Naive B cell (primary cell): ENCODE measurements around the gene CAMTA1. TPM values are rescaled to one million over a fixed set of nuclear protein-coding genes. Genes with fewer than 3 reads are reported as not detected.

Source experiments
- ATAC-seq, 2 donors: fragments of 150-1000 bp; cut with Tn5 transposase; 2 replicates each; pipeline ENCODE4 v1.10.0; 2021; ENCODE audit warnings: low read depth in 2 of 2, mild to moderate bottlenecking in 2 of 2, moderate library complexity in 2 of 2
- DNase-seq: peaks from one replicate; pipeline ENCODE4 v3.0.0; 2022
- H3K27ac Mint-ChIP-seq, 6 donors: one replicate each; pipeline ENCODE4 v1.8.0; 2020 to 2022; ENCODE audit warnings: mild to moderate bottlenecking in 6 of 6, mixed read lengths in 6 of 6, moderate library complexity in 5 of 6, inconsistent platforms in 2 of 6
- H3K27me3 Mint-ChIP-seq, 3 donors: one replicate each; pipeline ENCODE4 v1.8.0; 2021 to 2022; ENCODE audit warnings: mixed read lengths in 3 of 3, mild to moderate bottlenecking in 1 of 3
- H3K36me3 Mint-ChIP-seq, 2 donors: one replicate each; pipeline ENCODE4 v1.8.0; 2020 to 2022; ENCODE audit warnings: mixed read lengths in 2 of 2, inconsistent platforms in 1 of 2, mild to moderate bottlenecking in 1 of 2
- H3K4me1 Mint-ChIP-seq, 3 donors: one replicate each; pipeline ENCODE4 v1.8.0; 2020 to 2022; ENCODE audit warnings: mixed read lengths in 3 of 3, inconsistent platforms in 1 of 3, mild to moderate bottlenecking in 1 of 3, moderate library complexity in 1 of 3
- H3K4me3 Mint-ChIP-seq, 8 donors: one replicate each; pipeline ENCODE4 v1.8.0; 2020 to 2022; ENCODE audit warnings: mild to moderate bottlenecking in 8 of 8, mixed read lengths in 8 of 8, moderate library complexity in 8 of 8, inconsistent platforms in 2 of 8
- H3K9me3 Mint-ChIP-seq, 7 donors: one replicate each; pipeline ENCODE4 v1.8.0; 2020 to 2022; ENCODE audit warnings: mixed read lengths in 7 of 7, mild to moderate bottlenecking in 5 of 7, inconsistent platforms in 2 of 7, moderate library complexity in 1 of 7
- polyA plus RNA-seq, 6 donors: library from polyadenylated mRNA; unstranded; fragments of 300-500 nt; fragmentation: Illumina TruSeq; gene quantifications; one replicate each; pipeline ENCODE4 v1.2.3, GENCODE V29; 2021; ENCODE audit warnings: low read depth in 6 of 6

Gene CAMTA1
- polyA plus RNA-seq, 6 donors from 2014 or later: 75.4 to 140 (median 88.8) TPM

DNA sequence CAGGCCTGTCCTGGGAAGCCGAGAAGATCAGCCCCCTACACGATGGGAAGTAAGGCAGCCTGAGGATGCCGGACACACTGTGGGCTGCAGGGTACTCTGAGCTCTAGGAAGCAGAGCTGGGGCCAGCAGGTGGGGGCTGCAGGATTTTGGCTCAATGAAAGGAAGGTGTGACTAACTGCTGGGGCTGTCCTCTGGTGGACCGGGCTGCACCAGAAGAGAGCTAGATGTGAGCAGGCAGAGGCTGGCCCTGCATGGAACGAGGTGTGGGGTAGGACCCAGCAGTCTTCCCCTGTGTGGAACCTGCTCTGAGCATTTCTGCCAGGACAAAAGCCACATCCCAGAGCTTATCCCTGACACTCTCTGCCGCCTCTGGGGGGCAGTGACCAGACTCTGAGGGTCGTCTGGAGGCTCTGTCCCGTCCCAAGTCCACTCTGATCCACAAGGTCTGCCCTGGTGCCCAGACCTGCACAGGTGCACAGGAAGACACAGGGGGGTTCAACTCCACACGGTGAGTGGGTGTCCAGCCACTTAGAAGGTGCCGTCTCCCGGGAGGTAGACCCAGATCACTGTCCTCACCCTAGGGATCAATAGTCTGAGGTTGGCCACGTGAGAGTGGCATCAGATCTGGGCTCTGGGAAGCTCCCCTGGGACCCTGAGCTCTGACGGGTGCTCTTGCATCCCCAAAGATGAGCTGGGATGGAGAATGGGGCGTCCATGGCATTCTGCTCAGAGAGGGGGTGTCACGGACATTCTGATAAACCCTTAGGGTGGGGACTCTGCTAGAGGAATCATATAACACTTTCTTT lies 798.2 kb downstream of the CAMTA1 start:
- no peak overlapping the region for H3K4me3 Mint-ChIP-seq
- no peak for DNase-seq
- H3K36me3 Mint-ChIP-seq: no peaks in the 10 kb centered on the region
- H3K27ac Mint-ChIP-seq: no peak overlapping the region
- H3K4me1 Mint-ChIP-seq: no peaks in the 10 kb centered on the region
- H3K27me3 Mint-ChIP-seq: peaks cover 3 to 7% (median 6%) of the 10 kb centered on the region in 3 donors
- H3K9me3 Mint-ChIP-seq: no peaks in the 10 kb centered on the region
- ATAC-seq: no peak

DNA sequence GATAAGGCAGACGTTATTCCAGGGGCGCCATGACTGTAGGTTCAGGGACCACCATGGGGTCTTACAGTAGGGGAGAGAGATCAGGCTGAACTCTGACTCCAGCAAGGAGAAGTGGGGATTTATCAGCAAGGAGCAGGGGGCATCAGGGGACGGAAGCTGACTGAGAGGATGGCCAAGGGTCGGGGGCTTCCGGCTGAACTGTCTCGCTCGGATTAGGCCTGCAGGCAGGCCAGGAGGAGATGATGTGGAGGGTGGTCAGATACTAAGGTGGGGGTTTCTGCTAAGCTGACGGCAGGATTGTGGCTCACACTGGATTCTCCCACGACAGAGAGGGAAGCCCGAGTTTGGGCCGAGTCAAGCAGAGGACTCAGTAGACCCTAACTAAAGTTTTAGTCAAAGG lies 798.9 kb downstream of the CAMTA1 start:
- H3K27ac Mint-ChIP-seq: no peak overlapping the region
- peaks cover 3 to 7% (median 6%) of the 10 kb centered on the region in 3 donors for H3K27me3 Mint-ChIP-seq
- H3K4me1 Mint-ChIP-seq: no peaks in the 10 kb centered on the region
- H3K4me3 Mint-ChIP-seq: no peak overlapping the region
- no peaks in the 10 kb centered on the region for H3K9me3 Mint-ChIP-seq
- DNase-seq: no peak
- no peaks in the 10 kb centered on the region for H3K36me3 Mint-ChIP-seq
- ATAC-seq: no peak

DNA sequence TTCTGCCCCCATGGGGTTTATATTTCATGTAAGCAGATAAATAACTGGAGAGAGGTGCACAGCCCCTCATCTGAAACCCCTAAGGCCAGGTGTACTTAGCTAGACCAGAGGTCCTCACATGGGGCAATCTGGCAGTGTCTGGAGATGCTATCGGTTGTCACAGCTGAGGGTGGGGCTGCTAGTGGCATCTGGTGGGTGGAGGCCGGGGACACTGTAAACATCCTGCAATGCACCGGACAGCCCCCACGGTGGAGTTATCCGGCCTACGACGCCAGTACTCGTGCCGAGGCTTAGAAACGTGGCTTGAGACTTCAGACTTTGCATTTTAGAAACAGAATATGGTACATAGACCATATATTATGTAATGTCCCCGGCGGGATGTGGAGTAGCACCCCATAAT lies 799.4 kb downstream of the CAMTA1 start:
- Mint-ChIP-seq H3K4me1 (no peaks in the 10 kb centered on the region), H3K4me3 (no peak overlapping the region), H3K27me3 (peaks cover 3 to 7% (median 6%) of the 10 kb centered on the region in 3 donors), H3K27ac (peak overlapping the region in 1 of 6 donors; percentile 28), H3K9me3 (no peaks in the 10 kb centered on the region), H3K36me3 (no peaks in the 10 kb centered on the region)
- ATAC-seq: no peak
- no peak for DNase-seq

DNA sequence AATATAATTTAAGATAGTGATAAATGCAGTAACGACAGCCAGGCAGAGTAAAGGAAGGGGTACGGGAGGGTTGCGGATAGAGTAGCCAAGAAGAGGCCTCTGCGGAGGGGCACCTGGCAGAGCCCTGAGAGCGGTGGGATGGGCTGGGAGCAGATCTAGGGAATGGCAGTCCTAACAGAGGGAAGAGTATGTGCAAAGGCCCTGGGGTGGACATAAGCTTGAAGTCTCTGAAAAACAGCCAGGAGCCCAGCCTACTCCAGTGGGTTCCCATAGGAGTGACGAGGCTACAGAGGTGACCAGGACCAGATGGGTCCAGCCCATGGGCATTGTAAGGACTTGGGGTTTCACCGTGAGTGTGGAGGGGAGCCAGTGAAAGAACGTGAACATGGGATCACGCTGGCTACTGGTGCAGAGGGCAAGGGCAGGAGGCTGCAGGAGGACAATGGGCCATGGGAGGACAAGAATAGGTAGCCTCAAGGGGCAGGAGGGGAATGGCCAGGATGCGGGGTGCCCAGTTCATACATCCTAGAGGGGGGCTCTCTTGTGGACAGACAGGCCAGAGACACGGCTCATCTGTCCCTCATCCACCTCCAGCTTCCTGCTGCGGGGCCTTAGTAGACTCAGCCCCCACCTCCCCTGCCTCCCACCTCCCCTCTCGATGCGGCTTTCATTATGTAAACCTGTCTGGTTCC lies 800.1 kb downstream of the CAMTA1 start:
- ATAC-seq: no peak
- Mint-ChIP-seq H3K4me1 (no peaks in the 10 kb centered on the region), H3K36me3 (no peaks in the 10 kb centered on the region), H3K9me3 (no peaks in the 10 kb centered on the region), H3K27me3 (peaks cover 0 to 7% (median 0%) of the 10 kb centered on the region in 3 donors), H3K27ac (no peak overlapping the region), H3K4me3 (no peak overlapping the region)
- DNase-seq: no peak

DNA sequence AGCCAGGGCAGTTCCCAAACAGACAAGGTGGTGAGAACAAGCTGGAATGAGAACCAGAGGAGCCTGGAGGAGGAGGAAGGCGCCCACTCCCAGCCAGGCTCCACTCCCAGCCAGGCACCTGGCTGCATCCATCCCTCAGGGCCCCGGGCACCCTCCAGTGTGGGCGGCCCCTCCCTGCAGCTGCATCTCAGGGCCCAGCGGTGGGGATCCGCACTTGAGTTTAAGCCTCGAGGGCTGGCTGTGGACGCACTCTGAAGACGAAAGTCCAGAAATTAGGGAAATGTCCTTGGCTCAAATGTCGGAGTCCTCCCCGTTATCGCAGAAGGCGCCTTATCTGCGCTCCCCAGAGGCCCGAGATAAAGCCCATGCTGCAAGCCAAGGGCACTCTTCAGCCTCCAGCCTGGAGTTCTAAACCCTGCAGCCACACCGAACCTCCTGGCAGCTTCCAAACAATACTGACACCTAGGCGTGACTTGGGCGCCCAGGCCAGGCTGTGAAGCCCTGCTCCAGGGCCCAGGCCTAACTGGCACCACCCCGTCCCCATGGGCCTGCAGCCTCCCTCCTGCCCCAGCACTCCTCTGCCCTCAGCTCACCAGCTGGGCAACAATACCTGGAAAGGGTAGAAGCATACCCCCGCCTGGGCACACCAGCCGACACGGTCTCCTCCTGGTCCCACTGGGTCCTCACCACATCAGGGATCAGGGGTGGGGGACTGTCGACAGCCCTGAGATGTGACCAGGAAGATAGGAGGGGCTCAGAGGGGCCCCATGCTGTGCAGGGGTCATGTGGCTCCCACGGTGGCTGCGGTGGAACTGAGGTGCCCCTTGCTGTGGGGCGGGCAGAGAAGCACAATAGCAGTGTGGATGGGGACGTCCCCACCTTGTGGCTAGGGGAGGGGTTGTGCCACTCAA lies 801.0 kb downstream of the CAMTA1 start:
- H3K27ac Mint-ChIP-seq: no peak overlapping the region
- no peak for ATAC-seq
- no peaks in the 10 kb centered on the region for H3K36me3 Mint-ChIP-seq
- no peaks in the 10 kb centered on the region for H3K9me3 Mint-ChIP-seq
- peaks cover 0 to 7% (median 0%) of the 10 kb centered on the region in 3 donors for H3K27me3 Mint-ChIP-seq
- H3K4me3 Mint-ChIP-seq: no peak overlapping the region
- no peak for DNase-seq
- H3K4me1 Mint-ChIP-seq: no peaks in the 10 kb centered on the region

DNA sequence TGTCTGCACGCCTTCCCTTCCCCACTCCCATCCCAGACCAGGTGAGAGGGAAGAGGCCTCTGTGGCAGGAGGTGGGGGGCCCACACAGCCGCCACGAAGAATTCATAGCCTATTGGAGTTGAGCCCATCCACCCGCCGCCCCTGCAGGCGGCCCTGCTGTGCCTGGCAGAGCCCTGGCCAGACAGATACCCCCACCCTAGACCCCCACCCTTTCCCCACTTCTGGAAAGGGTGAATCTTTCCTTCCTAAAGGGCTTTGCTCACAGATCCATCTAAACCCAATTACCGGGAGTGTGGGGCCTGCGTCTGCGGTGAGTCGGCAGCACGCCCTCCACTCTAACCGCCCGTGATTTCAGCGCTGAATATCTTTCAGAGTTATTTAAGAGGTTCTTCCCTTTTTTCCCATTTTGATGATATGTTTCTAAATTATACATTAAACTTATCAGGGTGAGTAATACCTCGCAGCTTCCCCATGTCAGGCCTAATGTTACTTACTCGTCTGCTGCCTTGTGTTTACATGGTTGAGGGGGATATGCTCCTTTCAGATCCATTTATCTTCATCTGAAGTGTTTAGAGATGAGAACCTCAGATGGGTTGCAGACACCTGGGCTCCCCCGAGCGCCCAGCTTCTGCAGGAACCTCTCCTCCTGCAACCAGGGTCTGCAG lies 802.0 kb downstream of the CAMTA1 start:
- Mint-ChIP-seq H3K4me3 (no peak overlapping the region), H3K4me1 (no peaks in the 10 kb centered on the region), H3K36me3 (no peaks in the 10 kb centered on the region), H3K27ac (peak overlapping the region in 1 of 6 donors; percentile 60), H3K27me3 (peaks cover 0 to 12% (median 3%) of the 10 kb centered on the region in 3 donors), H3K9me3 (no peaks in the 10 kb centered on the region)
- no peak for ATAC-seq
- no peak for DNase-seq

DNA sequence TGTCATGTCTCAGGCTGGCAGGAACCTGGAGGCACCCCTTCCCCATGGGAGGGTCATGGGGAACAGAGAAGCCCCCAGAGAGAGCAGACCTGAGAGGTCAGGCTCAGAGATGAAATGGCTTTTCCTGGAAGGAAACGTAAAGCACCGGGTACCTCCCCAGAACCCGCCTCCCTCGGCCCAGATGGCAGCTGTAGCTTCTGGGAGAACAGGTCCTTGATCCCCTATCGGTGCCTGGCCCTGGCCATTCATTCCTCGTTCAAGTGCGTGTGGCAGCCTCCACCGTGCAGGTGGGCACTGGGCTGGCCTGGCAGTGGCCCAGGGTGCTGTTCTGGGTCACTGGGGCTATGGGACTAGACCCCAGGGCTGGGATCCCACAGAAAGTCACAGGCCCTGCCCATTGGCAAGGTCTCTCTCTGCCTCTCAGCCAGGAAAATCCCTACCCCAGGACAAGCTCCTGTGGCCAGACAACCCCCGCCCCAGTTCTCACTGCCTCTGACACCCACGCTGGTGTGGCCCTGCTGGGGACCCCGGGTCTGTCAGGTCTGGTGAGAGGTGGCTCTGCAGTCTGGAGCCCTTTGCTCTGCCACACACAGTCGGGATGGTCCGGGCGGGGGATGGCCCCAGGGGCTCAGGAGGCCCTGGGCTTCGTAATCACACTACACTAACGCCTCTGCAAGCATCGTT lies 802.7 kb downstream of the CAMTA1 start:
- no peaks in the 10 kb centered on the region for H3K4me1 Mint-ChIP-seq
- no peak overlapping the region for H3K27ac Mint-ChIP-seq
- no peak for ATAC-seq
- DNase-seq: no peak
- H3K9me3 Mint-ChIP-seq: no peaks in the 10 kb centered on the region
- peaks cover 0 to 12% (median 5%) of the 10 kb centered on the region in 3 donors for H3K27me3 Mint-ChIP-seq
- no peak overlapping the region for H3K4me3 Mint-ChIP-seq
- H3K36me3 Mint-ChIP-seq: no peaks in the 10 kb centered on the region

DNA sequence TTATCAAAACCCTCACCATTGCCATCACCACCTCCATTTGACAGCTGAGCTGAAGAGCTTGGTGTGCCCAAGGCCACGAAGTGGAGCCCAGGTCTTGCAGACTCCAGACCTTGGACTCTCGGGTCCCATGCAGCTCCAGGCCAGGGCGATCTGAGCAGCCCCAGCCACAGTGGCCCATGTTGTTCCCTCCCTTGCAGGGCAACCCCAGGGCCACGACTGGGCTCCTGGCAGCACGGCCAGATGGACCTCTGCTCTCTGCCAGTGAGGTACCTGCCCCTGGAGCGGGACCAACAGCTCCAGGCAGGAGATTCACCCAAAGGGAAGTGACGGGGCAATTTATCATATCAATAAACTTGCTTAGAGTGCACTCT lies 803.2 kb downstream of the CAMTA1 start:
- DNase-seq (no peak), ATAC-seq (no peak)
- no peaks in the 10 kb centered on the region for H3K9me3 Mint-ChIP-seq
- no peak overlapping the region for H3K27ac Mint-ChIP-seq
- no peaks in the 10 kb centered on the region for H3K4me1 Mint-ChIP-seq
- H3K4me3 Mint-ChIP-seq: no peak overlapping the region
- peaks cover 0 to 8% (median 5%) of the 10 kb centered on the region in 3 donors for H3K27me3 Mint-ChIP-seq
- H3K36me3 Mint-ChIP-seq: no peaks in the 10 kb centered on the region

DNA sequence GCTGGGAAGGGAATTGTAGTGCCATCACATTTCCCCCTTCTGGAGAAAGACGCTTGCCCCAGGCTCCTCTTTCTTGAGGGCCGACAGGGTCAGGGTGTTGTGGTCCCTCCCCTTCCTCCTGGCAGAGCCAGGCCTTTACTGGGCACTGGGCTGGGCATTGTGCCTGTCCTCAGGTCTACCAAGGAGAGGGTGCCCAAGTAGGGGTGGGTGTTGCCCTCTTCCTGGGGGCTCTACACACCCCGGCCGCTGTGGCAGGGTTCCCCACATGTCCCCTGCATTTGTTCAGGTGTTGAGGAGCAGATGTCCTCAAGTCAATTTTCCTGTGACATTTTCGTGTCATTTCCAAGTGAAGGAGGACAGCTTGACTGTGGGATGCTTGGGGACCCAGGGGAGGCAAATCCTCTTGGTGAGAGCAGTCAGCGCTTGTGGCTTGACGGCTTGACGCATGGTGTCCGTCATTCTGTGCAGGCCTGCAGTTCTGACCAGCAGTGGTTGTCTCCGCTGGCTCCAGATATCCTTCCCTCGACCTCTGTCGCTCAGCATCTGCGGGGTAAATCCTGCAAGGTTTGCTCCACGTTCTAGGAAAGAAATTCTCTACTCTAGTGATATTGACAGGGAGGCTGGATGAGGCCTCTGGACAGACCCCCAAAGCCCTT lies 804.0 kb downstream of the CAMTA1 start:
- DNase-seq (no peak), ATAC-seq (no peak)
- H3K9me3 Mint-ChIP-seq: no peaks in the 10 kb centered on the region
- H3K4me1 Mint-ChIP-seq: peaks cover 0 to 4% (median 0%) of the 10 kb centered on the region in 3 donors
- H3K36me3 Mint-ChIP-seq: no peaks in the 10 kb centered on the region
- no peak overlapping the region for H3K4me3 Mint-ChIP-seq
- peaks cover 0 to 8% (median 6%) of the 10 kb centered on the region in 3 donors for H3K27me3 Mint-ChIP-seq
- no peak overlapping the region for H3K27ac Mint-ChIP-seq

DNA sequence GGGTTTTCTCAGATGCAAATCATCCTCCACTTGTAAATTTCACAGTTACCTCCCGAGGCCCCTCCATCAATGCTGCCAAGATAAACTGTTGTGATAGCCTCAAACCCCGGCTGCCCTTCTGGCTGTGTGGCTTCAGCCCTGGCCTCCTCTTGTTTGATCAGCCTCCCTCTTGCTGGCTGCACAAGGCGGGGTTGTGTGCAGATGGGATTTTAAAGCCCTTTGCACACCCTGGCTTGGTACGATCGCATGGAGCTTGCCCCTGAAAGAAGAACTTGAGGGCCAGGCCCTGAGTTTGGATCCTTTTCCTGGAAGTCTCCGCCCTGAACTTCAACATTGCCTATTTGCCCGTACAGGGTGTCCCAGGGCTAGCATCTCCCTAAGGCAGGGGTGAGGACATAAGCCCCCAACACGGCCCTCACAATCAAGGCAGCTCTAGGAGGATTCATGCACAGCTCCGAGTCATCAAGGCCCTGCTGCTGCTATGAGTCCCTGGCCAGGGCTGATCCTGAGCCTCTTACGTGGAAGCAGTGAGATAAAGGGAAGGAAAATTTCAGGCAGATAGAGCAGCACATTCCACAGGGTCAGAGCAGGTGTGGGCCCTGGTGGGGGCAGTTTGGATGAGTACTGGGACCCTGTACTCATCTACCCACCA lies 804.6 kb downstream of the CAMTA1 start:
- H3K4me3 Mint-ChIP-seq: no peak overlapping the region
- H3K27ac Mint-ChIP-seq: no peak overlapping the region
- no peaks in the 10 kb centered on the region for H3K36me3 Mint-ChIP-seq
- peaks cover 0 to 5% (median 0%) of the 10 kb centered on the region in 3 donors for H3K4me1 Mint-ChIP-seq
- H3K9me3 Mint-ChIP-seq: no peaks in the 10 kb centered on the region
- no peak for DNase-seq
- ATAC-seq: no peak
- peaks cover 0 to 12% (median 8%) of the 10 kb centered on the region in 3 donors for H3K27me3 Mint-ChIP-seq

DNA sequence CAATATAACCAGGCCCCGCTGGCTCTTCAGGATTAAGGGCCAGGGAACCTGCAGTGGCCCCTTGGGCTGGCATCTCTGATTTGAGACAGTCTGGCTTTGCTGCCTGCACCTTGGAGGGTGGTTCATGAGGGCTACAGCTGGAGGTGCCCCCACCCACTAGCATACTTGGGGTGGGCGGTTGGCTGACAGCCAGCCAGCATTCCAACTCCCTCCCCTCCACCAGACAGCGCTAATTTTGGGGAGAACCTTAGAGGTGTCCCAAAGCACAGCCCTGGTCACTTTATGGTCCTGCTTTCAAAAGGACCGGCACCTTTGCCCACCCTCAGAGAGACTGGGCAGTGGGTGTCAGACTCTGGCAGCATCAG lies 805.2 kb downstream of the CAMTA1 start:
- Mint-ChIP-seq H3K4me3 (no peak overlapping the region), H3K4me1 (peaks cover 0 to 5% (median 0%) of the 10 kb centered on the region in 3 donors), H3K9me3 (no peaks in the 10 kb centered on the region), H3K36me3 (no peaks in the 10 kb centered on the region), H3K27ac (no peak overlapping the region), H3K27me3 (peaks cover 0 to 12% (median 8%) of the 10 kb centered on the region in 3 donors)
- ATAC-seq: no peak
- DNase-seq: no peak

DNA sequence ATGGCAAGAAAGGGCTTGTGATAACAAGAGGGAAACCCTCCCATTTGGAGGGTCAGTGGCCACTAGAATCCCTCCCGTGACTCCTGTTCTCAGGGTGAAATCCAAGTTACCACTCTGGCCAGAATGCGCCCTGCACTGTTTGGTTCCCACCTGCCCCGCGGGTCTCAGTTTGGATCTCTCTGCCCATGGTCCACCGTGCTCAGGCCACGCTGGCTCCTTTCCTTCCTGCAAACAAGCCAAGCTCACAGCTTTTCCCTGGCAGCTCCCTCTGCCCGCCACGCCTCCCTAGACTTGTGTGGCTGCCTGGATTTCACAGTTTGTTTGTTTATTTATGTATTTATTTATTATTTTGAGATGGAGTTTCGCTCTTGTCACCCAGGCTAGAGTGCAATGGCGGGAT lies 806.3 kb downstream of the CAMTA1 start:
- peaks cover 0 to 12% (median 8%) of the 10 kb centered on the region in 3 donors for H3K27me3 Mint-ChIP-seq
- ATAC-seq (no peak), DNase-seq (no peak)
- H3K9me3 Mint-ChIP-seq: no peaks in the 10 kb centered on the region
- H3K36me3 Mint-ChIP-seq: no peaks in the 10 kb centered on the region
- no peak overlapping the region for H3K27ac Mint-ChIP-seq
- H3K4me1 Mint-ChIP-seq: peaks cover 0 to 5% (median 0%) of the 10 kb centered on the region in 3 donors
- no peak overlapping the region for H3K4me3 Mint-ChIP-seq
